Measurements from ENCODE around the gene CHIT1. TPM values are rescaled to one million over a fixed set of nuclear protein-coding genes. Genes with fewer than 3 reads are reported as not detected.

Gene CHIT1
- total and polyA plus RNA-seq, 2 experiments from 2014 or later = 0.07 to 0.47 TPM

DNA sequence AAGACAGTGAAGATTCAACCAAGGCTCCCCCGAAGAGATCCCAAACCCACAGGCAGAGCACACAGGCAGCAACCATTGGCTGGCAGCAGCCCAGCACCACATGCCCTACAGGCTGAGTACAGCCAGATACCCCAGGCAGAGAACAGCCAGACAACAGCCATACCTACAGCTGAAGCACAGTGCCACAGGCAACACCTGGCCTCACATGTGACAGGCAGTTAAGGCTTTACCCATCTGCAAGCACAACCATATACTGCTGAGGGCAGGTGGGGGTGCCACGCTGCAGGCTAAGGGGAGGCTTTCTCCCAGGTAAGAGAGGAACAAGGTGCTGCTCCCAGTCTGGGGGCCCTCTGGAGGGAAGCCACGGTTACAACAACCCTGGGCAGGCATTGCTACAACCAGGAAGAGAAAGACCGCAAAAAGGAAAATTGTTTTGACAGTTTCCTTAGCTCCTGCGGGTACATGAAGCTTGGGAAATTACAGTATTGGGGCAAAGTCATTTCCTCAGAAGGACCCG is 12.3 kb downstream of the CHIT1 start:
- no peak overlapping the region for H3K4me3 Mint-ChIP-seq
- H3K27me3 Mint-ChIP-seq (ENCODE audit: insufficient read depth, low read depth, poor library complexity) = peaks cover 20% of the 10 kb centered on the region
- DNase-seq (ENCODE audit: low spot score) = peak; percentile 73

DNA sequence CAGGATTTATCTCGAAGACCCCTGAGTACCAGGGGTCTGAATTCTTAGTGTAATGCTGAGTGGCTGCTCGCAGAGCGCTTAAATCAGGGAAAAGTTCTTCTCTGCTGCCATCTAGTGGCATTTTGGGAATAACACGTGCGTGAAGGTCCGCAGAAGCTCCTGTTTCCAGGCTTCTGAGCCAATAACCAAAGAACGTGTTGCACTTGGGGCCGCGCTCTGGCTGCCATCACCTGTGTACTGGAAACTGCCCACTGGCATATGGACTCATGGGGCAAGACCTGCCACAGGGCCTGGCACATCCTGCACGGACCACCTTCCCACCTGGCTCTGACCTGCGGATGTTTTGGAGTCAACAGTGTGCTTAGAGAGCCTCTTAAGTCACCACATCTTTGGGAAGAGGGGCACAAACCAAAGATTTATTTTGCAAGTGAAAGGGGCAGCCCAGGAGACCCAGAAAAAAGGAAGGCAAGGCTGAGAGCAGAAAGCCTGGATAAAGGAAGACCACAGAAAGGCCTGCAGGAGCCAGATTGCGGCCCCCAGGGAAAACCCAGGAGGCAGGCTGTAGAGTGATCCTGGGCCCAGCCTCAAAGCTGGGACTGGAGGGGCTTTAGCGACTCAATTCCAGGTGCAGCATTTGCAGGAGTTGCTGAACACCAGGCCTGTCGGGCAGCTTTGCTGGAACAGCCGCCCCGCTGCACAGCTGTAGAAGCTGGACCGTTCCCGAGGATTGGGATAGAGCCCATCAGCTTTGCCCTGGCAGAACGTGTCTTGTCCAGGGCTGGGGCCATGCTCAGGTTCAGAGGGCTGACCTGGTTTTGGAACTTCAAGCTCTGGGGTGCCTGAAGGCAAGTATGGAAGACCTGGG is 13.0 kb downstream of the CHIT1 start:
- H3K4me3 Mint-ChIP-seq = peak overlapping the region; percentile 25
- no peaks in the 10 kb centered on the region for H3F3A ChIP-seq (replicated peaks; ENCODE audit: low read depth)
- peaks cover 10% of the 10 kb centered on the region for H3K4me1 ChIP-seq (ENCODE audit: insufficient read depth)
- no peaks in the 10 kb centered on the region for H3K36me3 Mint-ChIP-seq (ENCODE audit: low read depth)
- H3K27me3 Mint-ChIP-seq (ENCODE audit: insufficient read depth, low read depth, poor library complexity) = peaks cover 20% of the 10 kb centered on the region
- no peaks in the 10 kb centered on the region for H3K79me2 ChIP-seq (replicated peaks; ENCODE audit: insufficient read depth)
- peaks cover 17% of the 10 kb centered on the region for H3K4me1 Mint-ChIP-seq
- H2AFZ ChIP-seq = peak overlapping the region; percentile 99
- TF ChIP-seq, protein P1, sequence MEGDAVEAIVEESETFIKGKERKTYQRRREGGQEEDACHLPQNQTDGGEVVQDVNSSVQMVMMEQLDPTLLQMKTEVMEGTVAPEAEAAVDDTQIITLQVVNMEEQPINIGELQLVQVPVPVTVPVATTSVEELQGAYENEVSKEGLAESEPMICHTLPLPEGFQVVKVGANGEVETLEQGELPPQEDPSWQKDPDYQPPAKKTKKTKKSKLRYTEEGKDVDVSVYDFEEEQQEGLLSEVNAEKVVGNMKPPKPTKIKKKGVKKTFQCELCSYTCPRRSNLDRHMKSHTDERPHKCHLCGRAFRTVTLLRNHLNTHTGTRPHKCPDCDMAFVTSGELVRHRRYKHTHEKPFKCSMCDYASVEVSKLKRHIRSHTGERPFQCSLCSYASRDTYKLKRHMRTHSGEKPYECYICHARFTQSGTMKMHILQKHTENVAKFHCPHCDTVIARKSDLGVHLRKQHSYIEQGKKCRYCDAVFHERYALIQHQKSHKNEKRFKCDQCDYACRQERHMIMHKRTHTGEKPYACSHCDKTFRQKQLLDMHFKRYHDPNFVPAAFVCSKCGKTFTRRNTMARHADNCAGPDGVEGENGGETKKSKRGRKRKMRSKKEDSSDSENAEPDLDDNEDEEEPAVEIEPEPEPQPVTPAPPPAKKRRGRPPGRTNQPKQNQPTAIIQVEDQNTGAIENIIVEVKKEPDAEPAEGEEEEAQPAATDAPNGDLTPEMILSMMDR (conservative IDR thresholded peaks at IDR 0.05; ENCODE audit: low read depth in 2 of 2) = peak; percentile 74 to 92
- no peak for TF ChIP-seq ZNF114 (CRISPR knock-in tag; IDR thresholded peaks at IDR 0.05)
- ATAC-seq = peak; percentile 80
- no peaks in the 10 kb centered on the region; the same call in 2 of the 3 replicates for H3K9me3 Mint-ChIP-seq
- H3K27me3 ChIP-seq (ENCODE audit: insufficient read depth) = no peaks in the 10 kb centered on the region
- peak; percentile 91 for DNase-seq (ENCODE audit: low spot score)
- no peak overlapping the region; the same call in 1 of the 2 replicates for H3K4me3 ChIP-seq
- H3K4me2 ChIP-seq = peak overlapping the region; percentile 73
- H3K27ac Mint-ChIP-seq = peak overlapping the region; percentile 57; the same call in 1 of the 2 replicates
- H3K9me2 ChIP-seq (ENCODE audit: insufficient read depth) = no peaks in the 10 kb centered on the region
- H3K36me3 ChIP-seq (ENCODE audit: insufficient read depth) = no peaks in the 10 kb centered on the region
- H3K27ac ChIP-seq (ENCODE audit: low read depth) = no peak overlapping the region
- no peaks in the 10 kb centered on the region for H4K20me1 ChIP-seq (replicated peaks; ENCODE audit: insufficient read depth)

More for the DNA sequence above, 12.3 kb downstream of the CHIT1 start:
- Histone ChIP-seq H3K27me3 (ENCODE audit: insufficient read depth) (no peaks in the 10 kb centered on the region), H3F3A (replicated peaks; ENCODE audit: low read depth) (no peaks in the 10 kb centered on the region), H3K9me2 (ENCODE audit: insufficient read depth) (no peaks in the 10 kb centered on the region), H3K4me2 (no peak overlapping the region), H2AFZ (peak overlapping the region; percentile 99), H3K4me3 (no peak overlapping the region), H4K20me1 (replicated peaks; ENCODE audit: insufficient read depth) (no peaks in the 10 kb centered on the region), H3K79me2 (replicated peaks; ENCODE audit: insufficient read depth) (no peaks in the 10 kb centered on the region), H3K4me1 (ENCODE audit: insufficient read depth) (peaks cover 10% of the 10 kb centered on the region), H3K27ac (ENCODE audit: low read depth) (no peak overlapping the region), H3K36me3 (ENCODE audit: insufficient read depth) (no peaks in the 10 kb centered on the region)
- no peaks in the 10 kb centered on the region for H3K36me3 Mint-ChIP-seq (ENCODE audit: low read depth)
- no peaks in the 10 kb centered on the region; the same call in 2 of the 3 replicates for H3K9me3 Mint-ChIP-seq
- ATAC-seq = peak; percentile 83
- TF ChIP-seq, protein P2, sequence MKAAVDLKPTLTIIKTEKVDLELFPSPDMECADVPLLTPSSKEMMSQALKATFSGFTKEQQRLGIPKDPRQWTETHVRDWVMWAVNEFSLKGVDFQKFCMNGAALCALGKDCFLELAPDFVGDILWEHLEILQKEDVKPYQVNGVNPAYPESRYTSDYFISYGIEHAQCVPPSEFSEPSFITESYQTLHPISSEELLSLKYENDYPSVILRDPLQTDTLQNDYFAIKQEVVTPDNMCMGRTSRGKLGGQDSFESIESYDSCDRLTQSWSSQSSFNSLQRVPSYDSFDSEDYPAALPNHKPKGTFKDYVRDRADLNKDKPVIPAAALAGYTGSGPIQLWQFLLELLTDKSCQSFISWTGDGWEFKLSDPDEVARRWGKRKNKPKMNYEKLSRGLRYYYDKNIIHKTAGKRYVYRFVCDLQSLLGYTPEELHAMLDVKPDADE (IDR thresholded peaks at IDR 0.05) = no peak
- TF ChIP-seq POLR2AphosphoS5 (IDR thresholded peaks at IDR 0.05; ENCODE audit: low read depth) = no peak
- TF ChIP-seq, protein P1 (conservative IDR thresholded peaks at IDR 0.05; ENCODE audit: low read depth in 2 of 2) = peak; percentile 48 to 55
- no peak overlapping the region for H3K27ac Mint-ChIP-seq
- peaks cover 17% of the 10 kb centered on the region for H3K4me1 Mint-ChIP-seq
